Liver (tissue), 9 donors: ENCODE results near the gene SAYSD1. TPM values are rescaled to one million over a fixed set of nuclear protein-coding genes. Genes with fewer than 3 reads are reported as not detected.

ENCODE experiments used
- DNase-seq: peaks from one replicate; pipeline ENCODE4 v3.0.0-alpha.2; 2017; ENCODE audit warnings: low spot score
- H3K27ac ChIP-seq, 2 donors: one replicate each; pipeline ENCODE4 v1.7.0; 2013; ENCODE audit warnings: inconsistent platforms in 2 of 2, low read length in 2 of 2, control low read depth in 1 of 2, low read depth in 1 of 2, mild to moderate bottlenecking in 1 of 2
- H3K27me3 ChIP-seq, 4 donors: one replicate each; pipeline versions ENCODE4 v1.6.1 to v1.7.0; 2013; ENCODE audit warnings: low read length in 3 of 4, inconsistent platforms in 1 of 4, mild to moderate bottlenecking in 1 of 4, moderate library complexity in 1 of 4; ENCODE audit not compliant: control insufficient read depth in 4 of 4, insufficient read depth in 4 of 4
- H3K36me3 ChIP-seq, 4 donors: one replicate each; pipeline versions ENCODE4 v1.6.1 to v1.7.0; 2013; ENCODE audit warnings: low read length in 3 of 4, mild to moderate bottlenecking in 3 of 4, low read depth in 1 of 4, moderate library complexity in 1 of 4; ENCODE audit not compliant: control insufficient read depth in 4 of 4, insufficient read depth in 3 of 4
- H3K4me1 ChIP-seq, 4 donors: one replicate each; pipeline versions ENCODE4 v1.6.1 to v1.7.0; 2013; ENCODE audit warnings: low read length in 3 of 4, mild to moderate bottlenecking in 3 of 4, moderate library complexity in 1 of 4; ENCODE audit not compliant: control insufficient read depth in 4 of 4, insufficient read depth in 4 of 4
- H3K4me3 ChIP-seq, 3 donors: one replicate each; pipeline versions ENCODE4 v1.6.1 to v1.7.0; 2013; ENCODE audit warnings: low read length in 3 of 3, control low read depth in 1 of 3, low read depth in 1 of 3, mild to moderate bottlenecking in 1 of 3
- H3K9ac ChIP-seq, 2 donors: one replicate each; pipeline ENCODE4 v1.7.0; 2013; ENCODE audit warnings: low read length in 2 of 2, mild to moderate bottlenecking in 2 of 2, moderate library complexity in 2 of 2, control low read depth in 1 of 2, low read depth in 1 of 2
- H3K9me3 ChIP-seq, 4 donors: one replicate each; pipeline versions ENCODE4 v1.6.1 to v1.7.0; 2013; ENCODE audit warnings: low read length in 3 of 4; ENCODE audit not compliant: control insufficient read depth in 4 of 4
- ATF3 ChIP-seq: IDR thresholded peaks from 2 replicates; pipeline ENCODE4 v1.6.1; 2016; ENCODE audit warnings: antibody characterized with exemption
- EGR1 ChIP-seq, 2 donors: IDR thresholded peaks; 2 replicates each; pipeline ENCODE4 v1.6.1; 2016 to 2018; ENCODE audit warnings: antibody characterized with exemption in 2 of 2, low read depth in 2 of 2
- FOXA1 ChIP-seq: IDR thresholded peaks from 2 replicates; pipeline ENCODE4 v1.6.1; 2016; ENCODE audit warnings: antibody characterized with exemption
- FOXA2 ChIP-seq: IDR thresholded peaks from 2 replicates; pipeline ENCODE4 v1.6.1; 2016; ENCODE audit warnings: antibody characterized with exemption
- GABPA ChIP-seq, 2 donors: IDR thresholded peaks in 1 of 2; conservative IDR thresholded peaks in 1 of 2; 2 replicates each; pipeline ENCODE4 v1.6.1; 2016; ENCODE audit warnings: antibody characterized with exemption in 2 of 2, mild to moderate bottlenecking in 1 of 2, moderate library complexity in 1 of 2
- HNF4A ChIP-seq, 2 donors: conservative IDR thresholded peaks; 2 replicates each; pipeline ENCODE4 v1.6.1; 2016; ENCODE audit warnings: antibody characterized with exemption in 2 of 2, mild to moderate bottlenecking in 2 of 2
- HNF4G ChIP-seq: IDR thresholded peaks from 2 replicates; pipeline ENCODE4 v1.6.1; 2016; ENCODE audit warnings: antibody characterized with exemption
- JUND ChIP-seq, 2 donors: IDR thresholded peaks; 2 replicates each; pipeline ENCODE4 v1.6.1; 2016; ENCODE audit warnings: antibody characterized with exemption in 2 of 2
- MAX ChIP-seq: IDR thresholded peaks from 2 replicates; pipeline ENCODE4 v1.6.1; 2016; ENCODE audit warnings: antibody characterized with exemption
- NR2F2 ChIP-seq: IDR thresholded peaks from 2 replicates; pipeline ENCODE4 v1.6.1; 2016; ENCODE audit warnings: antibody characterized with exemption
- RAD21 ChIP-seq, 2 donors: IDR thresholded peaks; 2 replicates each; pipeline ENCODE4 v1.6.1; 2016; ENCODE audit warnings: antibody characterized with exemption in 2 of 2, mild to moderate bottlenecking in 2 of 2
- SP1 ChIP-seq: IDR thresholded peaks from 2 replicates; pipeline ENCODE4 v1.6.1; 2018; ENCODE audit warnings: antibody characterized with exemption, mild to moderate bottlenecking
- TAF1 ChIP-seq: conservative IDR thresholded peaks from 2 replicates; pipeline ENCODE4 v1.6.1; 2016; ENCODE audit warnings: antibody characterized with exemption, mild to moderate bottlenecking
- YY1 ChIP-seq: IDR thresholded peaks from 2 replicates; pipeline ENCODE4 v1.6.1; 2016; ENCODE audit warnings: antibody characterized with exemption, mild to moderate bottlenecking
- ZBTB33 ChIP-seq: IDR thresholded peaks from 2 replicates; pipeline ENCODE4 v1.6.1; 2016; ENCODE audit warnings: antibody characterized with exemption
- WGBS: extraction: QIAGEN DNeasy Blood & Tissue Kit; methylation state at CpG from one replicate; pipeline ENCODE4 v1.1.7; 2013; 5-methylcytosine and 5-hydroxymethylcytosine counted together
- polyA plus RNA-seq, 2 donors: library from polyadenylated mRNA; stranded (reverse) in 1 of 2; unstranded in 1 of 2; fragments of 200-250 nt in 1 of 2; fragments of >200 nt in 1 of 2; fragmentation: Nextera tagmentation in 1 of 2; extraction: Ambion mirVana in 1 of 2; gene quantifications; one replicate each; pipeline versions ENCODE4 v1.2.1 to v1.2.3, GENCODE V29; 2013 to 2015
- total RNA-seq, 2 donors: library from RNA; depleted of rRNA; stranded (reverse); fragments of >200 nt; gene quantifications; one replicate each; pipeline ENCODE4 v1.2.3, GENCODE V29; 2014
- TF ChIP-seq, protein P1 (sequence below): IDR thresholded peaks from 2 replicates; pipeline ENCODE4 v1.6.1; 2016; ENCODE audit warnings: antibody characterized with exemption, mild to moderate bottlenecking
- donor health status: healthy.
- donor health status: healthy.
- donor health status: healthy.
- donor health status: healthy.
- donor health status: healthy.

The SAYSD1 gene
- total and polyA plus RNA-seq, 4 donors = 6.5 to 12.2 (median 9.3) TPM

- H3K9ac ChIP-seq = no peak overlapping the region
- no peaks in the 10 kb centered on the region for H3K9me3 ChIP-seq
- no peak for TF ChIP-seq HNF4A (conservative IDR thresholded peaks at IDR 0.05)
- TF ChIP-seq, protein P1, sequence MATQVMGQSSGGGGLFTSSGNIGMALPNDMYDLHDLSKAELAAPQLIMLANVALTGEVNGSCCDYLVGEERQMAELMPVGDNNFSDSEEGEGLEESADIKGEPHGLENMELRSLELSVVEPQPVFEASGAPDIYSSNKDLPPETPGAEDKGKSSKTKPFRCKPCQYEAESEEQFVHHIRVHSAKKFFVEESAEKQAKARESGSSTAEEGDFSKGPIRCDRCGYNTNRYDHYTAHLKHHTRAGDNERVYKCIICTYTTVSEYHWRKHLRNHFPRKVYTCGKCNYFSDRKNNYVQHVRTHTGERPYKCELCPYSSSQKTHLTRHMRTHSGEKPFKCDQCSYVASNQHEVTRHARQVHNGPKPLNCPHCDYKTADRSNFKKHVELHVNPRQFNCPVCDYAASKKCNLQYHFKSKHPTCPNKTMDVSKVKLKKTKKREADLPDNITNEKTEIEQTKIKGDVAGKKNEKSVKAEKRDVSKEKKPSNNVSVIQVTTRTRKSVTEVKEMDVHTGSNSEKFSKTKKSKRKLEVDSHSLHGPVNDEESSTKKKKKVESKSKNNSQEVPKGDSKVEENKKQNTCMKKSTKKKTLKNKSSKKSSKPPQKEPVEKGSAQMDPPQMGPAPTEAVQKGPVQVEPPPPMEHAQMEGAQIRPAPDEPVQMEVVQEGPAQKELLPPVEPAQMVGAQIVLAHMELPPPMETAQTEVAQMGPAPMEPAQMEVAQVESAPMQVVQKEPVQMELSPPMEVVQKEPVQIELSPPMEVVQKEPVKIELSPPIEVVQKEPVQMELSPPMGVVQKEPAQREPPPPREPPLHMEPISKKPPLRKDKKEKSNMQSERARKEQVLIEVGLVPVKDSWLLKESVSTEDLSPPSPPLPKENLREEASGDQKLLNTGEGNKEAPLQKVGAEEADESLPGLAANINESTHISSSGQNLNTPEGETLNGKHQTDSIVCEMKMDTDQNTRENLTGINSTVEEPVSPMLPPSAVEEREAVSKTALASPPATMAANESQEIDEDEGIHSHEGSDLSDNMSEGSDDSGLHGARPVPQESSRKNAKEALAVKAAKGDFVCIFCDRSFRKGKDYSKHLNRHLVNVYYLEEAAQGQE = no peak
- TF ChIP-seq FOXA2 = no peak
- TF ChIP-seq GABPA (IDR thresholded peaks at IDR 0.05 in 1 of 2, conservative IDR thresholded peaks at IDR 0.05 in 1 of 2) = no peak
- TF ChIP-seq EGR1 (IDR thresholded peaks at IDR 0.05; ENCODE audit: low read depth in 2 of 2) = no peak
- no peak for TF ChIP-seq MAX
- no peak for TF ChIP-seq HNF4G
- TF ChIP-seq NR2F2 = no peak
- no peak for TF ChIP-seq RAD21 (IDR thresholded peaks at IDR 0.05)
- no peak for TF ChIP-seq ZBTB33
- no peak for TF ChIP-seq SP1
- no peak for TF ChIP-seq FOXA1
- no peak for TF ChIP-seq JUND (IDR thresholded peaks at IDR 0.05)
- TF ChIP-seq TAF1 = no peak
- no peaks in the 10 kb centered on the region for H3K27me3 ChIP-seq
- H3K36me3 ChIP-seq = no peaks in the 10 kb centered on the region
- H3K4me1 ChIP-seq = peaks cover 0 to 2% (median 0%) of the 10 kb centered on the region in 4 donors
- H3K4me3 ChIP-seq = no peak overlapping the region
- H3K27ac ChIP-seq = no peak overlapping the region
- DNase-seq = no peak
- WGBS = 79% methylated on average over 6 of the region's 6 CpGs
Measured at GRCh38 chr6:39061182-39061581, 53.8 kb downstream of the SAYSD1 start.

DNA sequence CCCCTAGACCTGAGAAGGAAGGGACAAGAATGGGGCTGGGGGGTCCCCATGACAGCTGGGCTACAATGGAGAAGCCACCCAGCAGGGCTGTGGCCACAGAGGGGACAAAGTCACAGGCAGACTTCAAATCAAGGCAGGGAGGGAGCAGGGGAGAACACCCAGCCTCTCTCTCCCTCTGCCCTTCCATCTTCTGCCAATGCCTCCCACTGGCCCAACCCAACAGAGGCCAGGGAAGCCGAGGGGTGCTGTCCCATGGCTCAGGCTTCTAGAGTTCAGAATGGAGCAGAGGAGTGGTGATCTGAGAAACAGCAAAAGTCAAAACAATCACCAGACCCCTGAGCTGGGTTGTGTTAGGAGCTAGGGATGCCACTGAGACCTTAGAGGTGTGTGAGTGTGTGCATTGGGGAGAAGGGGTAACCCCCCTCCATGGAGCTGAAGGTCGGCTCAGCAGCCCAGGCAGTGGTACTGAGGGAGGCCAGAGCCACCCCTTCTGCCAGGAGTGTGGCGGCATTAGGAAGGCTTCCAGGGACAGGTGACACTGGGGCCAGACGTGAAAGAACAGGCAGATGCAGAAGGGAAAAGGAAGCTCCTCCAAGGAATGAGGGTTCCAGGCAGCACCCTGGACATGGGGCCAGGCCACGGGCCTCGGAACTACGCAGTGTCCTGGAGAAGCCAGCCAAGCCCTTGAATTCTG, 54.4 kb downstream of the SAYSD1 start:
- TF ChIP-seq EGR1 (IDR thresholded peaks at IDR 0.05; ENCODE audit: low read depth in 2 of 2) (no peak), FOXA2 (no peak), RAD21 (IDR thresholded peaks at IDR 0.05) (no peak), YY1 (no peak), FOXA1 (no peak), ZBTB33 (no peak), HNF4A (conservative IDR thresholded peaks at IDR 0.05) (no peak), SP1 (no peak), MAX (no peak), ATF3 (no peak)
- TF ChIP-seq, protein P1 = no peak
- DNase-seq = no peak
- no peaks in the 10 kb centered on the region for H3K27me3 ChIP-seq
- H3K36me3 ChIP-seq = no peaks in the 10 kb centered on the region
- no peak overlapping the region for H3K27ac ChIP-seq
- H3K9me3 ChIP-seq = no peaks in the 10 kb centered on the region
- no peak overlapping the region for H3K9ac ChIP-seq
- no peak overlapping the region for H3K4me3 ChIP-seq
- 86% methylated on average over 7 of the region's 7 CpGs for WGBS
- H3K4me1 ChIP-seq = peaks cover 0 to 2% (median 0%) of the 10 kb centered on the region in 4 donors
